Suprapubic skin (tissue), 4 donors: ENCODE data around the gene XXYLT1. TPM values are rescaled to one million over a fixed set of nuclear protein-coding genes. Genes with fewer than 3 reads are reported as not detected.
A peak's percentile ranks its signal among the peaks of the same experiment; 100 is the strongest.

Experiments
- DNase-seq, 2 donors: peaks; one replicate each; pipeline ENCODE4 v3.0.0-alpha.2; 2019; ENCODE audit warnings: low spot score in 2 of 2
- H3K27ac ChIP-seq: fragments of 200-600 bp; sonication (generic); one replicate; pipeline ENCODE4 v1.5.1; 2019
- H3K27me3 ChIP-seq: fragments of 200-600 bp; sonication (generic); one replicate; pipeline ENCODE4 v1.5.1; 2019
- H3K36me3 ChIP-seq: fragments of 200-600 bp; sonication (generic); one replicate; pipeline ENCODE4 v1.5.1; 2019
- H3K4me1 ChIP-seq: fragments of 200-600 bp; sonication (generic); one replicate; pipeline ENCODE4 v1.5.1; 2019
- H3K4me3 ChIP-seq: fragments of 200-600 bp; sonication (generic); one replicate; pipeline ENCODE4 v1.5.1; 2019; ENCODE audit warnings: mild to moderate bottlenecking
- H3K9me3 ChIP-seq: fragments of 200-600 bp; sonication (generic); one replicate; pipeline ENCODE4 v1.5.1; 2019
- EP300 ChIP-seq: sonication (generic); formaldehyde crosslinking; IDR thresholded peaks from one replicate; pipeline ENCODE4 v1.6.1; 2017; ENCODE audit warnings: antibody characterized with exemption
- POLR2A ChIP-seq, 2 donors: fragments of 450-650 bp; IDR thresholded peaks; one replicate each; pipeline ENCODE4 v1.6.1; 2017; ENCODE audit warnings: antibody characterized with exemption in 2 of 2, mild to moderate bottlenecking in 2 of 2, moderate library complexity in 2 of 2
- POLR2AphosphoS5 ChIP-seq, 3 donors: sonication (generic); formaldehyde crosslinking; IDR thresholded peaks; one replicate each; pipeline ENCODE4 v1.6.1; 2017; ENCODE audit warnings: antibody characterized with exemption in 3 of 3
- WGBS: methylation state at CpG from one replicate; pipeline ENCODE4 v1.1.5; 2018; 5-methylcytosine and 5-hydroxymethylcytosine counted together
- total RNA-seq, 4 donors: library from RNA; depleted of rRNA; stranded (reverse); fragments of >200 nt; gene quantifications; one replicate each; pipeline ENCODE4 v1.1.0, GENCODE V29; 2016
- TF ChIP-seq, protein P1 (sequence below), 2 donors: fragments of 200-600 bp in 1 of 2; fragments of 450-650 bp in 1 of 2; sonication (generic) in 1 of 2; IDR thresholded peaks; one replicate each; pipeline ENCODE4 v1.5.1; 2016 to 2019; ENCODE audit warnings: antibody characterized with exemption in 2 of 2, mild to moderate bottlenecking in 1 of 2, moderate library complexity in 1 of 2

XXYLT1 gene
- total RNA-seq, 4 donors from 2014 or later: 8.0 to 19.4 (median 13.2) TPM

DNA sequence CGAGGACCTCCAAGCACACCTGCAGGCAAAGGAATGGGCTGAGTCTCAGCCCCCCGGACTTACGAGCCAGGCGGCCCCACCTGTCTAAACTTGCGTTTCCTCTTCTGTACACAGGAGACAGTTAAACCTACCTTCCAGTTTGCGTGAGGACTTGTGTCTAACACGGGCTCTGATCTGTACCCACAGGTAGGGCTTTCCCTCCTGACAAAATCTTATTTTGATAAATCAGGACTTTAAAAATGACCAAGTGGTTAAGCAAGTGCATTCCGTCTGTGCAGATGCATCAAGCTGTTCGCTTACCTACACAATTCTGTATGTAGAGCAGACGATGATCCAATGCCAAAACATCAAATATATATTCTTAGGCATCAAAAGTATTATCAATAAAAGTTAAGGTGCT, 238.0 kb downstream of the XXYLT1 start:
- no peaks in the 10 kb centered on the region for H3K9me3 ChIP-seq
- DNase-seq: no peak
- H3K27me3 ChIP-seq: no peaks in the 10 kb centered on the region
- 89% methylated on average over 9 of the region's 10 CpGs for WGBS
- no peaks in the 10 kb centered on the region for H3K36me3 ChIP-seq
- TF ChIP-seq, protein P1, sequence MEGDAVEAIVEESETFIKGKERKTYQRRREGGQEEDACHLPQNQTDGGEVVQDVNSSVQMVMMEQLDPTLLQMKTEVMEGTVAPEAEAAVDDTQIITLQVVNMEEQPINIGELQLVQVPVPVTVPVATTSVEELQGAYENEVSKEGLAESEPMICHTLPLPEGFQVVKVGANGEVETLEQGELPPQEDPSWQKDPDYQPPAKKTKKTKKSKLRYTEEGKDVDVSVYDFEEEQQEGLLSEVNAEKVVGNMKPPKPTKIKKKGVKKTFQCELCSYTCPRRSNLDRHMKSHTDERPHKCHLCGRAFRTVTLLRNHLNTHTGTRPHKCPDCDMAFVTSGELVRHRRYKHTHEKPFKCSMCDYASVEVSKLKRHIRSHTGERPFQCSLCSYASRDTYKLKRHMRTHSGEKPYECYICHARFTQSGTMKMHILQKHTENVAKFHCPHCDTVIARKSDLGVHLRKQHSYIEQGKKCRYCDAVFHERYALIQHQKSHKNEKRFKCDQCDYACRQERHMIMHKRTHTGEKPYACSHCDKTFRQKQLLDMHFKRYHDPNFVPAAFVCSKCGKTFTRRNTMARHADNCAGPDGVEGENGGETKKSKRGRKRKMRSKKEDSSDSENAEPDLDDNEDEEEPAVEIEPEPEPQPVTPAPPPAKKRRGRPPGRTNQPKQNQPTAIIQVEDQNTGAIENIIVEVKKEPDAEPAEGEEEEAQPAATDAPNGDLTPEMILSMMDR (IDR thresholded peaks at IDR 0.05): no peak
- TF ChIP-seq POLR2AphosphoS5 (IDR thresholded peaks at IDR 0.05) (no peak), POLR2A (IDR thresholded peaks at IDR 0.05) (no peak), EP300 (no peak)
- no peak overlapping the region for H3K4me3 ChIP-seq
- H3K4me1 ChIP-seq: peaks cover 20% of the 10 kb centered on the region
- H3K27ac ChIP-seq: no peak overlapping the region

DNA sequence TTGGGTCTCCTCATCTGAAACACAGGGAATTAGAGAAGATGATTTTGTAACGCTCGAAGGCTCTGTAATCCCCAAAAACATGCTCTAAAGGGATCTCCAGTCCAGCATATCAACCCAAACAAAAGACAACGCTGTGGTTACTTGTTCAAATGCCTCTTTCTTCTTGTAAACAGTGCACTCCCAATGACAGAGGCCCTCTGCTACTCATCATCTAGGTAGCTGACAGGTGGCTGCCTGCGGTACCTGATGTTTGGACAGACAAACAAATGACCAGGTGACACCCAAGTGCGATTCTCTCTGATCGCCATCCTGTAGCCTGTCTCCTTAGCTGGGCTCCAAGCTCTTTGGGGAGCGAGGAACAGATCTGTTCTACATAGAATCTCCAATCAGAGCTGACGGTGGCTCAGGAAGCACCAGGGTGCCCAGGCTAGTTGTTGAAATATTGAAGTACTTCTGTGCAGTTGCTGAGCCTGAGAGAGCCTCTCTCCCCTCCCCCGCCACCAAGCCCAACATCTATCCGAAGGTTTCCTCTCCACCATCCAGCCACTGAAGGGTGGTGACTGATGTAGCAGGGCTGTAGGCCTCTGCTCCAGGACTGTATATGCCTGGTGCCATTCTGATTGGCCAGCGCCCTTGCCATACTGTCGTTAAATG, 238.7 kb downstream of the XXYLT1 start:
- WGBS: 82% methylated on average over 12 of the region's 12 CpGs
- DNase-seq: no peak
- Histone ChIP-seq H3K27ac (no peak overlapping the region), H3K4me3 (no peak overlapping the region), H3K4me1 (peaks cover 20% of the 10 kb centered on the region), H3K27me3 (no peaks in the 10 kb centered on the region), H3K9me3 (no peaks in the 10 kb centered on the region), H3K36me3 (no peaks in the 10 kb centered on the region)
- TF ChIP-seq POLR2AphosphoS5 (IDR thresholded peaks at IDR 0.05) (no peak), EP300 (no peak), POLR2A (IDR thresholded peaks at IDR 0.05) (no peak)
- TF ChIP-seq, protein P1 (IDR thresholded peaks at IDR 0.05): no peak

DNA sequence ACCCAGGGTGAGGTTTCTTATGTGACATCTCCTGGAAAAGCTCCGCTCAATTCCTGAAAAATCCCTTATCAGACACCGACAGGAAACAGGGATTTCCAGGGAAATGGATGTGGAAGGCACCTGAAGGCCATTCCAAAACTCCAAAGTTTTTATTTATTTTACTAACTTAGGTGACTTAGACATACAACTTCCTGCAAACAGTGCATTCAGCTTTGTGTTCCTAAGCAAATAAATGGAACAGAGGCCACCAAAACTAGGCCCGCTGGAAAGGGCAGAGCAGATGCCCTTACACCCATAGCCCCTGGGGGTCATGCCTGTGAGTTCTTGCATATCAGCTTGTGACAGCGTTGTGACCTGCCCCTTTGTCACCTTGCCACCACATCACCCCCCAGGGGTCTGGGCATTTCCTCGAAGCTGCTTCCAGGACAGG, 239.4 kb downstream of the XXYLT1 start:
- TF ChIP-seq EP300 (no peak), POLR2A (IDR thresholded peaks at IDR 0.05) (no peak), POLR2AphosphoS5 (IDR thresholded peaks at IDR 0.05) (no peak)
- TF ChIP-seq, protein P1 (IDR thresholded peaks at IDR 0.05): no peak
- Histone ChIP-seq H3K4me1 (peaks cover 20% of the 10 kb centered on the region), H3K36me3 (no peaks in the 10 kb centered on the region), H3K27ac (peak overlapping the region; percentile 51), H3K27me3 (no peaks in the 10 kb centered on the region), H3K4me3 (no peak overlapping the region), H3K9me3 (no peaks in the 10 kb centered on the region)
- DNase-seq: no peak
- WGBS: 72% methylated on average over 5 of the region's 5 CpGs

DNA sequence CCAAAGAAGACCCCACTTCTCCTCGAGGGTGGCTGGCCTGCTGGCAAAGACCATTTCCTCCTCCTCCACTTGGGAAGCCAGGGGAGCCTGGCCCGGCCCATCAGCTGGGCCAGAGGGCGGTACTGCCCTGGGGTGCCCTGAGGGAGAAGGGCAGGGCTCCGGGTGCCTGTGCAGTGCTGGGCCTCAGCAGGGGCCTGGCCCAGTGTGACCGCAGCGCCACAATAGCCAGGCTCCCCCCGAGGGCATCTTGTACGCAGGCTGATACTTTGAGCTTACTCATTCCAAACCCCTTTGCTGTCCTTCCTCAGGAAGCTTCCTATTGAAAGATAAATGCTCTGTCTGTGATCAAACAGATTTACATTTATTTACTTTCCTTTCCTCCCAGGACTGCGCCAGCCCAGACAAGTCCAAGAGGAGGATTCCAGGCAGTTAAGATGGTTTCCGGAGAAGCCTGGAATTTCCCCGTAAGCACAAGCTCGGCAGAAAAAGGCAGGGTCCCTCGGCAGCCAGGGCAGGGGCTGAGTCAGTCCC, 240.1 kb downstream of the XXYLT1 start:
- H3K9me3 ChIP-seq: no peaks in the 10 kb centered on the region
- no peaks in the 10 kb centered on the region for H3K36me3 ChIP-seq
- no peaks in the 10 kb centered on the region for H3K27me3 ChIP-seq
- WGBS: 56% methylated on average over 11 of the region's 13 CpGs
- H3K4me1 ChIP-seq: peaks cover 20% of the 10 kb centered on the region
- H3K27ac ChIP-seq: peak overlapping the region; percentile 51
- H3K4me3 ChIP-seq: no peak overlapping the region
- no peak for DNase-seq
- TF ChIP-seq EP300 (no peak), POLR2AphosphoS5 (IDR thresholded peaks at IDR 0.05) (no peak), POLR2A (IDR thresholded peaks at IDR 0.05) (no peak)
- TF ChIP-seq, protein P1 (IDR thresholded peaks at IDR 0.05): no peak

DNA sequence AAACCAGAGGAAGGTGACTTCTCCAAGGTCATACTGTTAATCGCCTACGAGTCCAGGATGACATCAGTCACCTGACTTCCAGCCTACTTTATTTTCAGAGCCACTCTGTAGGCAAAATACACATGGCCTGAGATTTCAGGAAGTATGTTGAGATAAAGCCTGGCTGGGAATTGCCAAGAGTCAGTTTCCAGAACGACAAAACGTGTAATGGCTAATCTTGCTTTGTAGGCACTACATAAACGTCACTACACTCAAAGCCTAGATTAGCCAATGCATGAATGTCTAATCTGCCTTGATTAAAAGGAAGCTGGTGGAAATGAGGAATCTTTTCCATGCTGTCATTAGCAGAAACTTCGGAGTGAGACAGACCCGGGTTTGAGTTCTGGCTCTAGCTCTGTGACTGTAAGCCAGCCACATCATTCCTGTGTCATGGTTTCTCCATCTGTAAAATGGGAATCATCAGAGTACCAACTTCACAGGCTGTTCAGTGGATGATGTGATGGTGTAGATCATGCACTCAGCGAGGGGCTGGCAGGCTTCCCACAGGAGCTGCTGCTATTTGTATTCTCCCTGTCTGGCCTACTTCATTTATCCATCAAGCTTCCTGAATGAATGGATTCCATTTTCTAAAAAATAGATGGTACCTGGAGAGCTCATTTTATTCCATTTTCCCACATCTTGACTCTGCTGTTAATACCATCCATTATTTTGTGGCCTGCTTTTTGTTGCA, 241.9 kb downstream of the XXYLT1 start:
- H3K4me3 ChIP-seq: no peak overlapping the region
- no peak for DNase-seq
- WGBS: 78% methylated on average over 8 of the region's 8 CpGs
- no peaks in the 10 kb centered on the region for H3K36me3 ChIP-seq
- no peak overlapping the region for H3K27ac ChIP-seq
- H3K27me3 ChIP-seq: no peaks in the 10 kb centered on the region
- TF ChIP-seq EP300: no peak
- TF ChIP-seq POLR2A (IDR thresholded peaks at IDR 0.05): no peak
- no peak for TF ChIP-seq POLR2AphosphoS5 (IDR thresholded peaks at IDR 0.05)
- TF ChIP-seq, protein P1 (IDR thresholded peaks at IDR 0.05): no peak
- H3K4me1 ChIP-seq: peaks cover 29% of the 10 kb centered on the region
- H3K9me3 ChIP-seq: no peaks in the 10 kb centered on the region
